OCI-LY7 (cell line): Measurements from ENCODE around the gene UROS.

Source experiments
- CTCF ChIP-seq: fragments of 200-600 bp; sonication (generic); conservative IDR thresholded peaks from 2 replicates; pipeline ENCODE4 v1.5.1; 2014; ENCODE audit warnings: mild to moderate bottlenecking, antibody characterized with exemption, low read length, moderate library complexity, mixed read lengths
- EZH2phosphoT487 ChIP-seq: fragments of 200-600 bp; sonication (generic); IDR thresholded peaks from 2 replicates; pipeline ENCODE4 v1.6.1; 2018; ENCODE audit warnings: low read depth, borderline replicate concordance, mild to moderate bottlenecking, mixed run types, antibody characterized with exemption, low read length, moderate library complexity, mixed read lengths

DNA sequence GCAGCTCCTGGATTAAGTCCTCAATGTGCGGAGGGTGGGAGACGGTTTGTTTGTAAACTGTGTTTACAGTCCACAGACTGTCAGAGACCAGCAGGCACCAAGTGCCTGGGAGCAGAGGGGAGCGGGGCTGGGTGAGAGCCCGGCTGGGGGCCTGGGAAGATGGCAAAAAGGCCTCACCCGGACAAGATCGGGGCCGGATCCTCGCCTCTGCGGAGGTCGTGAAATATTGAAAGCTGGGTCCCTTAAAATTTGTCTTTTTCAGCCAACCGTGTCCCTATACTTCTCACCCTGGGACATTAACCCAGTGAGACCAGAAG, 50.2 kb downstream of the UROS start:
- TF ChIP-seq CTCF (no peak), EZH2phosphoT487 (no peak)
